Liver (tissue), 9 donors: ENCODE measurements around the gene RNPC3. TPM values are rescaled to one million over a fixed set of nuclear protein-coding genes. Genes with fewer than 3 reads are reported as not detected.

Source experiments
- DNase-seq: peaks from one replicate; pipeline ENCODE4 v3.0.0-alpha.2; 2017; ENCODE audit warnings: low spot score
- H3K27ac ChIP-seq, 2 donors: one replicate each; pipeline ENCODE4 v1.7.0; 2013; ENCODE audit warnings: inconsistent platforms in 2 of 2, low read length in 2 of 2, control low read depth in 1 of 2, low read depth in 1 of 2, mild to moderate bottlenecking in 1 of 2
- H3K27me3 ChIP-seq, 4 donors: one replicate each; pipeline versions ENCODE4 v1.6.1 to v1.7.0; 2013; ENCODE audit warnings: low read length in 3 of 4, inconsistent platforms in 1 of 4, mild to moderate bottlenecking in 1 of 4, moderate library complexity in 1 of 4; ENCODE audit not compliant: control insufficient read depth in 4 of 4, insufficient read depth in 4 of 4
- H3K36me3 ChIP-seq, 4 donors: one replicate each; pipeline versions ENCODE4 v1.6.1 to v1.7.0; 2013; ENCODE audit warnings: low read length in 3 of 4, mild to moderate bottlenecking in 3 of 4, low read depth in 1 of 4, moderate library complexity in 1 of 4; ENCODE audit not compliant: control insufficient read depth in 4 of 4, insufficient read depth in 3 of 4
- H3K4me1 ChIP-seq, 4 donors: one replicate each; pipeline versions ENCODE4 v1.6.1 to v1.7.0; 2013; ENCODE audit warnings: low read length in 3 of 4, mild to moderate bottlenecking in 3 of 4, moderate library complexity in 1 of 4; ENCODE audit not compliant: control insufficient read depth in 4 of 4, insufficient read depth in 4 of 4
- H3K4me3 ChIP-seq, 3 donors: one replicate each; pipeline versions ENCODE4 v1.6.1 to v1.7.0; 2013; ENCODE audit warnings: low read length in 3 of 3, control low read depth in 1 of 3, low read depth in 1 of 3, mild to moderate bottlenecking in 1 of 3
- H3K9ac ChIP-seq, 2 donors: one replicate each; pipeline ENCODE4 v1.7.0; 2013; ENCODE audit warnings: low read length in 2 of 2, mild to moderate bottlenecking in 2 of 2, moderate library complexity in 2 of 2, control low read depth in 1 of 2, low read depth in 1 of 2
- H3K9me3 ChIP-seq, 4 donors: one replicate each; pipeline versions ENCODE4 v1.6.1 to v1.7.0; 2013; ENCODE audit warnings: low read length in 3 of 4; ENCODE audit not compliant: control insufficient read depth in 4 of 4
- EGR1 ChIP-seq, 2 donors: IDR thresholded peaks; 2 replicates each; pipeline ENCODE4 v1.6.1; 2016 to 2018; ENCODE audit warnings: antibody characterized with exemption in 2 of 2, low read depth in 2 of 2
- FOXA1 ChIP-seq: IDR thresholded peaks from 2 replicates; pipeline ENCODE4 v1.6.1; 2016; ENCODE audit warnings: antibody characterized with exemption
- FOXA2 ChIP-seq: IDR thresholded peaks from 2 replicates; pipeline ENCODE4 v1.6.1; 2016; ENCODE audit warnings: antibody characterized with exemption
- HNF4A ChIP-seq, 2 donors: conservative IDR thresholded peaks; 2 replicates each; pipeline ENCODE4 v1.6.1; 2016; ENCODE audit warnings: antibody characterized with exemption in 2 of 2, mild to moderate bottlenecking in 2 of 2
- HNF4G ChIP-seq: IDR thresholded peaks from 2 replicates; pipeline ENCODE4 v1.6.1; 2016; ENCODE audit warnings: antibody characterized with exemption
- JUND ChIP-seq, 2 donors: IDR thresholded peaks; 2 replicates each; pipeline ENCODE4 v1.6.1; 2016; ENCODE audit warnings: antibody characterized with exemption in 2 of 2
- NR2F2 ChIP-seq: IDR thresholded peaks from 2 replicates; pipeline ENCODE4 v1.6.1; 2016; ENCODE audit warnings: antibody characterized with exemption
- RAD21 ChIP-seq, 2 donors: IDR thresholded peaks; 2 replicates each; pipeline ENCODE4 v1.6.1; 2016; ENCODE audit warnings: antibody characterized with exemption in 2 of 2, mild to moderate bottlenecking in 2 of 2
- RXRA ChIP-seq, 2 donors: IDR thresholded peaks; 2 replicates each; pipeline ENCODE4 v1.6.1; 2017 to 2018; ENCODE audit warnings: antibody characterized with exemption in 2 of 2, mild to moderate bottlenecking in 1 of 2
- SP1 ChIP-seq: IDR thresholded peaks from 2 replicates; pipeline ENCODE4 v1.6.1; 2018; ENCODE audit warnings: antibody characterized with exemption, mild to moderate bottlenecking
- TAF1 ChIP-seq: conservative IDR thresholded peaks from 2 replicates; pipeline ENCODE4 v1.6.1; 2016; ENCODE audit warnings: antibody characterized with exemption, mild to moderate bottlenecking
- YY1 ChIP-seq: IDR thresholded peaks from 2 replicates; pipeline ENCODE4 v1.6.1; 2016; ENCODE audit warnings: antibody characterized with exemption, mild to moderate bottlenecking
- WGBS: extraction: QIAGEN DNeasy Blood & Tissue Kit; methylation state at CpG from one replicate; pipeline ENCODE4 v1.1.7; 2013; 5-methylcytosine and 5-hydroxymethylcytosine counted together
- polyA plus RNA-seq, 2 donors: library from polyadenylated mRNA; stranded (reverse) in 1 of 2; unstranded in 1 of 2; fragments of 200-250 nt in 1 of 2; fragments of >200 nt in 1 of 2; fragmentation: Nextera tagmentation in 1 of 2; extraction: Ambion mirVana in 1 of 2; gene quantifications; one replicate each; pipeline versions ENCODE4 v1.2.1 to v1.2.3, GENCODE V29; 2013 to 2015
- total RNA-seq, 2 donors: library from RNA; depleted of rRNA; stranded (reverse); fragments of >200 nt; gene quantifications; one replicate each; pipeline ENCODE4 v1.2.3, GENCODE V29; 2014
- TF ChIP-seq, protein P1 (sequence below): IDR thresholded peaks from 2 replicates; pipeline ENCODE4 v1.6.1; 2016; ENCODE audit warnings: antibody characterized with exemption
- TF ChIP-seq, protein P2 (sequence below): IDR thresholded peaks from 2 replicates; pipeline ENCODE4 v1.6.1; 2016; ENCODE audit warnings: antibody characterized with exemption, mild to moderate bottlenecking
- TF ChIP-seq, protein P3 (sequence below): fragments of 150-350 bp; IDR thresholded peaks from 2 replicates; pipeline ENCODE4 v1.5.1; 2017; ENCODE audit warnings: improper control_type of control experiment, low read depth, low read length; ENCODE audit not compliant: missing input control
- TF ChIP-seq, protein P4 (sequence below): IDR thresholded peaks from 2 replicates; pipeline ENCODE4 v1.6.1; 2016; ENCODE audit warnings: antibody characterized with exemption
- donor health status: healthy.
- donor health status: healthy.
- donor health status: healthy.
- donor health status: healthy.
- donor health status: healthy.

RNPC3 gene
- total and polyA plus RNA-seq, 4 donors, result 4.2 to 18.0 (median 9.6) TPM

DNA sequence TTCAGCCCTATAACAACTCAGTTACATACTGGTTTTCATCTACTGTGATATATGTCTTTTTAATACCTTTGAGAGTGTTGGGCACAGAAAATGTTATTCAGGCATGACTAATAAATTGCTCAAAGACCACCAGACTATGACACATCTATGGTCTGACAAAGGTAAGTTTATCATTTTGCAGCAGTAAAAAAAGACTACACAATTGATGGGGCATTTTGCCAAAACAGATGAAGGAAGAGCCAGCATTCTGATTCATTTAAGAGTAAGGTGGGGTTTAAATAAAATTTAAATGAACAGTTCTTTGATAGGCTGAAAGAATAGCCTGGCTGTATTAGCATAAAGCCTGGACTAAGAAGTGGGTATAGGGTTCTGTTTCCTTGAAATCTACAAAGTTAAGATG lies 8.8 kb upstream of the RNPC3 start:
- H3K9ac ChIP-seq, result no peak overlapping the region
- H3K27me3 ChIP-seq, result no peaks in the 10 kb centered on the region
- no peak overlapping the region for H3K4me3 ChIP-seq
- H3K27ac ChIP-seq, result no peak overlapping the region
- no peak for DNase-seq
- TF ChIP-seq, protein P1, sequence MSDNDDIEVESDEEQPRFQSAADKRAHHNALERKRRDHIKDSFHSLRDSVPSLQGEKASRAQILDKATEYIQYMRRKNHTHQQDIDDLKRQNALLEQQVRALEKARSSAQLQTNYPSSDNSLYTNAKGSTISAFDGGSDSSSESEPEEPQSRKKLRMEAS, result no peak
- TF ChIP-seq TAF1 (no peak), NR2F2 (no peak)
- H3K9me3 ChIP-seq, result no peaks in the 10 kb centered on the region
- no peaks in the 10 kb centered on the region for H3K4me1 ChIP-seq
- no peaks in the 10 kb centered on the region for H3K36me3 ChIP-seq

DNA sequence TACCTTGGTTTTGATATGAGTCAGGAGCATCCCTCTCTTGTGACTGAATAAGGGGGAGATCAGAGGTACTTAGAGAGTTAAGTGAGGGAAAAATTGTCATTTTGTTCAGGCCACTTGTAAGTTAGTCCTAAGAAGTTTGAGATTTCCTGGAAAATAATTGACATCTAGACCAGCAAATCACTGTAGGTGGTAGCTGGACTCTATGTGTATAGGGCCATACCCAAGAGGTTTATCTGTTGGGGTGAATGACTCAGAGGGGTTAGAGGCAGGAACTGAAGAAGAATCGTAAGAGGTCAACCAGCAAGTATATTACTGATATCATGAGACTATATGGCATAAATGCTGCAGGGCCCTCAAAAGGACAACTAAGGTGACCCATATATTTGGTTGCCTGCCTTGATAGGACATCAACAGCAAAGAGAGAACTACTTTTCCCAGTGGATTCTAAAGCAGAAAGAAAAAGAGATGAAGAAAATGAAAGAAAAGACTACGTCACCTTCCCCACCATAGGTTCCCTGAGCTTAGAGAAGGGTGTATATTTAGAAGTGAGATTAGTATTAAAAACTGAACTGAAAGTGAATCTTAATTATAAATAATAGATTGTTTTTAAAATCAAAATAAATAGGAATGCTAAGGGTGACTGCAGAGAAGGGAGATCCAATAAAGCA lies 8.0 kb upstream of the RNPC3 start:
- H3K4me1 ChIP-seq, result no peaks in the 10 kb centered on the region
- TF ChIP-seq HNF4A (conservative IDR thresholded peaks at IDR 0.05) (no peak), HNF4G (no peak), SP1 (no peak), RXRA (IDR thresholded peaks at IDR 0.05) (no peak), EGR1 (IDR thresholded peaks at IDR 0.05; ENCODE audit: low read depth in 2 of 2) (no peak), JUND (IDR thresholded peaks at IDR 0.05) (no peak), FOXA1 (no peak), FOXA2 (no peak), TAF1 (no peak), YY1 (no peak), RAD21 (IDR thresholded peaks at IDR 0.05) (no peak)
- TF ChIP-seq, protein P2, sequence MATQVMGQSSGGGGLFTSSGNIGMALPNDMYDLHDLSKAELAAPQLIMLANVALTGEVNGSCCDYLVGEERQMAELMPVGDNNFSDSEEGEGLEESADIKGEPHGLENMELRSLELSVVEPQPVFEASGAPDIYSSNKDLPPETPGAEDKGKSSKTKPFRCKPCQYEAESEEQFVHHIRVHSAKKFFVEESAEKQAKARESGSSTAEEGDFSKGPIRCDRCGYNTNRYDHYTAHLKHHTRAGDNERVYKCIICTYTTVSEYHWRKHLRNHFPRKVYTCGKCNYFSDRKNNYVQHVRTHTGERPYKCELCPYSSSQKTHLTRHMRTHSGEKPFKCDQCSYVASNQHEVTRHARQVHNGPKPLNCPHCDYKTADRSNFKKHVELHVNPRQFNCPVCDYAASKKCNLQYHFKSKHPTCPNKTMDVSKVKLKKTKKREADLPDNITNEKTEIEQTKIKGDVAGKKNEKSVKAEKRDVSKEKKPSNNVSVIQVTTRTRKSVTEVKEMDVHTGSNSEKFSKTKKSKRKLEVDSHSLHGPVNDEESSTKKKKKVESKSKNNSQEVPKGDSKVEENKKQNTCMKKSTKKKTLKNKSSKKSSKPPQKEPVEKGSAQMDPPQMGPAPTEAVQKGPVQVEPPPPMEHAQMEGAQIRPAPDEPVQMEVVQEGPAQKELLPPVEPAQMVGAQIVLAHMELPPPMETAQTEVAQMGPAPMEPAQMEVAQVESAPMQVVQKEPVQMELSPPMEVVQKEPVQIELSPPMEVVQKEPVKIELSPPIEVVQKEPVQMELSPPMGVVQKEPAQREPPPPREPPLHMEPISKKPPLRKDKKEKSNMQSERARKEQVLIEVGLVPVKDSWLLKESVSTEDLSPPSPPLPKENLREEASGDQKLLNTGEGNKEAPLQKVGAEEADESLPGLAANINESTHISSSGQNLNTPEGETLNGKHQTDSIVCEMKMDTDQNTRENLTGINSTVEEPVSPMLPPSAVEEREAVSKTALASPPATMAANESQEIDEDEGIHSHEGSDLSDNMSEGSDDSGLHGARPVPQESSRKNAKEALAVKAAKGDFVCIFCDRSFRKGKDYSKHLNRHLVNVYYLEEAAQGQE, result no peak
- TF ChIP-seq, protein P3, sequence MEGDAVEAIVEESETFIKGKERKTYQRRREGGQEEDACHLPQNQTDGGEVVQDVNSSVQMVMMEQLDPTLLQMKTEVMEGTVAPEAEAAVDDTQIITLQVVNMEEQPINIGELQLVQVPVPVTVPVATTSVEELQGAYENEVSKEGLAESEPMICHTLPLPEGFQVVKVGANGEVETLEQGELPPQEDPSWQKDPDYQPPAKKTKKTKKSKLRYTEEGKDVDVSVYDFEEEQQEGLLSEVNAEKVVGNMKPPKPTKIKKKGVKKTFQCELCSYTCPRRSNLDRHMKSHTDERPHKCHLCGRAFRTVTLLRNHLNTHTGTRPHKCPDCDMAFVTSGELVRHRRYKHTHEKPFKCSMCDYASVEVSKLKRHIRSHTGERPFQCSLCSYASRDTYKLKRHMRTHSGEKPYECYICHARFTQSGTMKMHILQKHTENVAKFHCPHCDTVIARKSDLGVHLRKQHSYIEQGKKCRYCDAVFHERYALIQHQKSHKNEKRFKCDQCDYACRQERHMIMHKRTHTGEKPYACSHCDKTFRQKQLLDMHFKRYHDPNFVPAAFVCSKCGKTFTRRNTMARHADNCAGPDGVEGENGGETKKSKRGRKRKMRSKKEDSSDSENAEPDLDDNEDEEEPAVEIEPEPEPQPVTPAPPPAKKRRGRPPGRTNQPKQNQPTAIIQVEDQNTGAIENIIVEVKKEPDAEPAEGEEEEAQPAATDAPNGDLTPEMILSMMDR, result no peak
- TF ChIP-seq, protein P4, sequence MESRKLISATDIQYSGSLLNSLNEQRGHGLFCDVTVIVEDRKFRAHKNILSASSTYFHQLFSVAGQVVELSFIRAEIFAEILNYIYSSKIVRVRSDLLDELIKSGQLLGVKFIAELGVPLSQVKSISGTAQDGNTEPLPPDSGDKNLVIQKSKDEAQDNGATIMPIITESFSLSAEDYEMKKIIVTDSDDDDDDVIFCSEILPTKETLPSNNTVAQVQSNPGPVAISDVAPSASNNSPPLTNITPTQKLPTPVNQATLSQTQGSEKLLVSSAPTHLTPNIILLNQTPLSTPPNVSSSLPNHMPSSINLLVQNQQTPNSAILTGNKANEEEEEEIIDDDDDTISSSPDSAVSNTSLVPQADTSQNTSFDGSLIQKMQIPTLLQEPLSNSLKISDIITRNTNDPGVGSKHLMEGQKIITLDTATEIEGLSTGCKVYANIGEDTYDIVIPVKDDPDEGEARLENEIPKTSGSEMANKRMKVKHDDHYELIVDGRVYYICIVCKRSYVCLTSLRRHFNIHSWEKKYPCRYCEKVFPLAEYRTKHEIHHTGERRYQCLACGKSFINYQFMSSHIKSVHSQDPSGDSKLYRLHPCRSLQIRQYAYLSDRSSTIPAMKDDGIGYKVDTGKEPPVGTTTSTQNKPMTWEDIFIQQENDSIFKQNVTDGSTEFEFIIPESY, result no peak
- TF ChIP-seq, protein P1, result no peak
- WGBS, result 78% methylated on average over 2 of the region's 2 CpGs
- no peak for DNase-seq
- H3K27me3 ChIP-seq, result no peaks in the 10 kb centered on the region
- no peaks in the 10 kb centered on the region for H3K9me3 ChIP-seq
- no peak overlapping the region for H3K27ac ChIP-seq
- no peak overlapping the region for H3K4me3 ChIP-seq
- no peak overlapping the region for H3K9ac ChIP-seq
- H3K36me3 ChIP-seq, result no peaks in the 10 kb centered on the region
